HG03108 (cell line): ENCODE data around the gene RMDN2.
A peak's percentile ranks its signal among the peaks of the same experiment; 100 is the strongest.
"Not testable (repeated sequence)": the region's sequence is repeated elsewhere in the genome, so short reads cannot be mapped to it uniquely, and the experiment has no call there.

ENCODE experiments used
- ATAC-seq: cut with Tn5 transposase; IDR thresholded peaks from one replicate; pipeline ENCODE4 v1.9.1; 2021; ENCODE audit warnings: moderate library complexity; ENCODE audit not compliant: unreplicated experiment

Gene RMDN2

GRCh38 chr2:37930392-37930791 is 5.3 kb downstream of the RMDN2 start:
- ATAC-seq = not testable (repeated sequence)

- not testable (repeated sequence) for ATAC-seq
Measured at GRCh38 chr2:37932873-37933272, 7.8 kb downstream of the RMDN2 start.

- ATAC-seq = peak; percentile 90
Measured at GRCh38 chr2:37934591-37935513, 9.8 kb downstream of the RMDN2 start.

- not testable (repeated sequence) for ATAC-seq
Measured at GRCh38 chr2:37937568-37937967, 12.5 kb downstream of the RMDN2 start.

- not testable (repeated sequence) for ATAC-seq
Measured at GRCh38 chr2:37941267-37941666, 16.2 kb downstream of the RMDN2 start.

- no peak for ATAC-seq
Measured at GRCh38 chr2:37944268-37944667, 19.2 kb downstream of the RMDN2 start.

GRCh38 chr2:37947306-37947705 is 22.2 kb downstream of the RMDN2 start:
- no peak for ATAC-seq

- not testable (repeated sequence) for ATAC-seq
Measured at GRCh38 chr2:37962018-37962739, 37.1 kb downstream of the RMDN2 start.

- not testable (repeated sequence) for ATAC-seq
Measured at GRCh38 chr2:37962740-37963121, 37.6 kb downstream of the RMDN2 start.

GRCh38 chr2:37963901-37964300 is 38.8 kb downstream of the RMDN2 start:
- not testable (repeated sequence) for ATAC-seq

- no peak for ATAC-seq
Measured at GRCh38 chr2:37966326-37966725, 41.2 kb downstream of the RMDN2 start.

- ATAC-seq = no peak
Measured at GRCh38 chr2:37969731-37970130, 44.6 kb downstream of the RMDN2 start.

- no peak for ATAC-seq
Measured at GRCh38 chr2:37971971-37972370, 46.9 kb downstream of the RMDN2 start.

- no peak for ATAC-seq
Measured at GRCh38 chr2:37973615-37974353, 48.7 kb downstream of the RMDN2 start.

GRCh38 chr2:37975808-37976207 is 50.7 kb downstream of the RMDN2 start:
- no peak for ATAC-seq

- ATAC-seq = no peak
Measured at GRCh38 chr2:37976411-37976810, 51.3 kb downstream of the RMDN2 start.

GRCh38 chr2:37982147-37982582 is 57.1 kb downstream of the RMDN2 start:
- no peak for ATAC-seq

- no peak for ATAC-seq
Measured at GRCh38 chr2:37982847-37983246, 57.8 kb downstream of the RMDN2 start.

- no peak for ATAC-seq
Measured at GRCh38 chr2:37983719-37984118, 58.6 kb downstream of the RMDN2 start.

- ATAC-seq = no peak
Measured at GRCh38 chr2:37984176-37984575, 59.1 kb downstream of the RMDN2 start.

GRCh38 chr2:37984589-37984988 is 59.5 kb downstream of the RMDN2 start:
- no peak for ATAC-seq
